ENCODE measurements around the gene FNTB. TPM values are rescaled to one million over a fixed set of nuclear protein-coding genes. Genes with fewer than 3 reads are reported as not detected.

Gene FNTB
- total and polyA plus RNA-seq, 2 of the 8 experiments (the other 6 are each of a cell fraction or from before 2014, with no cell fraction given), result 16.0 to 20.7 TPM

GRCh38 chr14:64990296-64990695 is 3.6 kb downstream of the FNTB start:
- Histone ChIP-seq H3K4me1 (replicated peaks in 1 of 4; ENCODE audit: control insufficient read depth in 3 of 4, insufficient read depth in 4 of 4, low read length in 3 of 4) (no peaks in the 10 kb centered on the region; a peak in 1 of 7 replicates), H4K91ac (replicated peaks; ENCODE audit: insufficient read length, low read length) (no peak overlapping the region), H4K20me1 (replicated peaks in 1 of 2; ENCODE audit: control insufficient read depth in 1 of 2, insufficient read depth in 2 of 2, low read length in 2 of 2) (no peaks in the 10 kb centered on the region), H2BK12ac (ENCODE audit: low read depth, low read length) (no peak overlapping the region), H2BK5ac (ENCODE audit: low read depth, low read length) (no peak overlapping the region; the same call in 1 of the 2 replicates), H4K5ac (ENCODE audit: insufficient read length, low read depth, low read length) (no peak overlapping the region), H3K27me3 (replicated peaks in 1 of 4; ENCODE audit: control insufficient read depth in 3 of 4, extremely low read depth in 1 of 4, insufficient read depth in 3 of 4, low read length in 3 of 4) (no peaks in the 10 kb centered on the region; a peak in 2 of 7 replicates), H3K4ac (replicated peaks; ENCODE audit: insufficient read length, low read depth, low read length) (no peak overlapping the region), H2BK120ac (replicated peaks; ENCODE audit: low read depth, low read length) (no peak overlapping the region), H3K36me3 (ENCODE audit: control insufficient read depth in 2 of 4, insufficient read depth in 4 of 4, low read length in 3 of 4) (no peaks in the 10 kb centered on the region), H2AFZ (ENCODE audit: low read length) (no peak overlapping the region), H3K79me2 (ENCODE audit: control insufficient read depth in 1 of 2, insufficient read depth in 2 of 2, low read length in 2 of 2) (peaks cover 0 to 21% of the 10 kb centered on the region in 2 experiments; a peak in 2 of 4 replicates), H3K4me3 (ENCODE audit: extremely low read depth in 1 of 4, insufficient read depth in 2 of 4, low read depth in 3 of 4, low read length in 4 of 4) (no peak overlapping the region), H3K14ac (ENCODE audit: insufficient read length) (no peak overlapping the region), H3K9me3 (ENCODE audit: insufficient read depth in 2 of 2, low read depth in 1 of 2, low read length in 1 of 2) (no peaks in the 10 kb centered on the region), H3K18ac (ENCODE audit: extremely low read depth, low read length) (no peak overlapping the region), H4K8ac (ENCODE audit: extremely low read depth, insufficient read depth, low read length) (no peak overlapping the region), H2AK5ac (ENCODE audit: low read depth, low read length) (no peak overlapping the region), H3K79me1 (ENCODE audit: low read depth, low read length) (0 out of 2 replicates have a peak, but pooled peaks cover 2% of the 10 kb centered on the region), H2BK15ac (ENCODE audit: low read length) (no peak overlapping the region), H3K9ac (replicated peaks in 1 of 4; ENCODE audit: extremely low read depth in 1 of 4, low read depth in 3 of 4, low read length in 3 of 4) (no peak overlapping the region; a peak in 1 of 7 replicates), H3K4me2 (ENCODE audit: insufficient read depth in 1 of 2, low read depth in 2 of 2, low read length in 2 of 2) (no peak overlapping the region), H3K23me2 (ENCODE audit: low read depth, low read length) (peaks cover 4% of the 10 kb centered on the region; the same call in 1 of the 2 replicates), H2BK20ac (ENCODE audit: low read length) (no peak overlapping the region), H3K23ac (ENCODE audit: insufficient read length) (no peak overlapping the region), H3K27ac (ENCODE audit: low read depth, low read length) (no peak overlapping the region), H3K56ac (replicated peaks; ENCODE audit: insufficient read length, low read depth, low read length) (no peak overlapping the region)
- POLR2A ChIA-PET (ENCODE audit: partially characterized antibody), result interaction anchor here (0.5 to 2.5 kb wide), 4 partner anchors 9 to 196 kb away, joined by 3 to 7 read pairs (median 3); no protein-coding TSS in a partner anchor
- DNase-seq (ENCODE audit: low read depth in 1 of 2, low spot score in 2 of 2) (no peak), FAIRE-seq (no peak)
- CTCF ChIA-PET (ENCODE audit: partially characterized antibody), result interaction anchor here (0.9 to 2.2 kb wide), 3 partner anchors 25 to 29 kb away, joined by 3 to 6 read pairs (median 4); no protein-coding TSS in a partner anchor
- WGBS, 2 experiments (ENCODE audit: extremely low coverage in 1 of 2, insufficient coverage in 1 of 2, insufficient read length in 1 of 2, insufficient replicate concordance in 2 of 2, low coverage in 1 of 2, low lambda C conversion rate in 2 of 2, missing lambda C conversion rate in 1 of 2), result 78% methylated on average over 3 of the region's 3 CpGs; no CpG with 5 or more reads in 1 of the 2 experiments
- TF ChIP-seq EGR1 (IDR thresholded peaks at IDR 0.05; ENCODE audit: borderline replicate concordance, low read depth, low read length) (no peak), NANOG (IDR thresholded peaks at IDR 0.05; ENCODE audit: insufficient read depth, low read depth, low read length, poor library complexity, severe bottlenecking) (no peak), JUND (IDR thresholded peaks at IDR 0.05; ENCODE audit: low read length) (no peak), ZNF274 (IDR thresholded peaks at IDR 0.05; ENCODE audit: borderline replicate concordance, extremely low read depth, low read length) (no peak), SP1 (IDR thresholded peaks at IDR 0.05; ENCODE audit: low read depth, low read length) (no peak), TCF12 (IDR thresholded peaks at IDR 0.05; ENCODE audit: low read depth, low read length) (no peak), SIN3A (conservative IDR thresholded peaks at IDR 0.05 in 1 of 2, IDR thresholded peaks at IDR 0.05 in 1 of 2; ENCODE audit: low read depth in 1 of 2, low read length in 2 of 2) (no peak), CREB1 (IDR thresholded peaks at IDR 0.05) (no peak), MAFK (IDR thresholded peaks at IDR 0.05; ENCODE audit: low read depth, low read length) (no peak)
